Esophagus muscularis mucosa (tissue), 4 donors: ENCODE measurements around the gene NRCAM. TPM values are rescaled to one million over a fixed set of nuclear protein-coding genes. Genes with fewer than 3 reads are reported as not detected.
"Not testable (repeated sequence)": the region's sequence is repeated elsewhere in the genome, so short reads cannot be mapped to it uniquely, and the experiment has no call there.

ENCODE experiments used
- DNase-seq: peaks from one replicate; pipeline ENCODE4 v3.0.0-alpha.2; 2017; ENCODE audit errors: extremely low spot score
- H3K27ac ChIP-seq, 4 donors: fragments of 200-600 bp; sonication (generic); replicated peaks in 1 of 4; 1 replicate in 3 of 4; 2 replicates in 1 of 4; pipeline ENCODE4 v1.5.1; 2016 to 2019; ENCODE audit warnings: mild to moderate bottlenecking in 1 of 4
- H3K27me3 ChIP-seq, 4 donors: fragments of 200-600 bp; sonication (generic); one replicate each; pipeline versions ENCODE4 v1.5.1 to v1.6.0; 2016 to 2019
- H3K36me3 ChIP-seq, 4 donors: fragments of 200-600 bp; sonication (generic); one replicate each; pipeline ENCODE4 v1.5.1; 2016 to 2019
- H3K4me1 ChIP-seq, 4 donors: fragments of 200-600 bp; sonication (generic); one replicate each; pipeline ENCODE4 v1.5.1; 2016 to 2019
- H3K4me3 ChIP-seq, 4 donors: fragments of 200-600 bp; sonication (generic); 1 replicate in 2 of 4; 2 replicates in 2 of 4; pipeline ENCODE4 v1.5.1; 2016 to 2019; ENCODE audit warnings: mild to moderate bottlenecking in 4 of 4, moderate library complexity in 1 of 4
- H3K9me3 ChIP-seq, 4 donors: fragments of 200-600 bp; sonication (generic); 1 replicate in 3 of 4; 2 replicates in 1 of 4; pipeline ENCODE4 v1.5.1; 2016 to 2019
- CTCF ChIP-seq, 3 experiments: fragments of 200-600 bp in 2 of 3; fragments of 450-650 bp in 1 of 3; sonication (generic) in 2 of 3; IDR thresholded peaks; one replicate each; pipeline ENCODE4 v1.5.1; 2017 to 2019; ENCODE audit warnings: antibody characterized with exemption in 3 of 3, mild to moderate bottlenecking in 2 of 3, moderate library complexity in 1 of 3
- EP300 ChIP-seq: sonication (generic); formaldehyde crosslinking; IDR thresholded peaks from one replicate; pipeline ENCODE4 v1.6.1; 2017; ENCODE audit warnings: antibody characterized with exemption
- POLR2A ChIP-seq: fragments of 450-650 bp; IDR thresholded peaks from one replicate; pipeline ENCODE4 v1.6.1; 2017; ENCODE audit warnings: antibody characterized with exemption, moderate library complexity, mild to moderate bottlenecking, low read depth
- POLR2AphosphoS5 ChIP-seq, 2 donors: sonication (generic); formaldehyde crosslinking; IDR thresholded peaks; one replicate each; pipeline ENCODE4 v1.6.1; 2017; ENCODE audit warnings: antibody characterized with exemption in 2 of 2
- WGBS: methylation state at CpG from one replicate; pipeline ENCODE4 v1.1.5; 2018; 5-methylcytosine and 5-hydroxymethylcytosine counted together
- intact Hi-C: fragments of 100-400 bp; cut with DNase I; formaldehyde crosslinking; loops from one replicate; pipeline ENCODE4 v1.15.1; 2023
- total RNA-seq, 4 donors: library from RNA; depleted of rRNA; stranded (reverse); fragments of >200 nt; gene quantifications; one replicate each; pipeline versions ENCODE4 v1.1.0 to v1.2.1, GENCODE V29; 2016

Gene NRCAM
- total RNA-seq, 4 donors from 2014 or later, result 2.9 to 5.2 (median 3.3) TPM

- intact Hi-C loops, result no loop called here
- no peaks in the 10 kb centered on the region for H3K9me3 ChIP-seq
- WGBS, result 56% methylated on average over 2 of the region's 2 CpGs
- TF ChIP-seq POLR2A (no peak), POLR2AphosphoS5 (IDR thresholded peaks at IDR 0.05) (no peak), EP300 (no peak), CTCF (IDR thresholded peaks at IDR 0.05) (no peak)
- H3K4me3 ChIP-seq, result no peak overlapping the region
- no peaks in the 10 kb centered on the region for H3K4me1 ChIP-seq
- H3K36me3 ChIP-seq, result peaks cover 0 to 13% (median 3%) of the 10 kb centered on the region in 4 donors
- no peak overlapping the region for H3K27ac ChIP-seq
- DNase-seq, result no peak
- H3K27me3 ChIP-seq, result no peaks in the 10 kb centered on the region
Observed at GRCh38 chr7:108467391-108467790, 11.2 kb upstream of the NRCAM start.

DNA sequence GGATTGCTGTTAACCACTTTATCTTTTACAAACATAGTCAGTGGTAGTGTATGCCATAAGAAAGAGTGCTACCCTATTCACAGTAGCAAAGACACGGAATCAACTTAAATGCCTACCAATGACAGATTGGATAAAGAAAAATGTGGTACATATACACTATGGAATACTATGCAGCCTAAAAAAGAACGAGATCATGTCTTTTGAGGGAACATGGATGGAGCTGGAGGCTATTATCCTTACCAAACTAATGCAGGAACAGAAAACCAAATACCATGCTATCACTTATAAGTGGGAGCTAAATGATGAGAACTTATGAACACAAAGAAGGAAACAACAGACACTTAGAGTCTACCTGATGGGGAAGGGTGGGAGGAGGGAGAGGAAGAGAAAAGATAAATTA lies 10.1 kb upstream of the NRCAM start:
- H3K4me3 ChIP-seq, H3K36me3 ChIP-seq, H3K27ac ChIP-seq, H3K4me1 ChIP-seq, H3K27me3 ChIP-seq, intact Hi-C loops, H3K9me3 ChIP-seq, DNase-seq: not testable (repeated sequence)
- 93% methylated on average over 2 of the region's 2 CpGs for WGBS

DNA sequence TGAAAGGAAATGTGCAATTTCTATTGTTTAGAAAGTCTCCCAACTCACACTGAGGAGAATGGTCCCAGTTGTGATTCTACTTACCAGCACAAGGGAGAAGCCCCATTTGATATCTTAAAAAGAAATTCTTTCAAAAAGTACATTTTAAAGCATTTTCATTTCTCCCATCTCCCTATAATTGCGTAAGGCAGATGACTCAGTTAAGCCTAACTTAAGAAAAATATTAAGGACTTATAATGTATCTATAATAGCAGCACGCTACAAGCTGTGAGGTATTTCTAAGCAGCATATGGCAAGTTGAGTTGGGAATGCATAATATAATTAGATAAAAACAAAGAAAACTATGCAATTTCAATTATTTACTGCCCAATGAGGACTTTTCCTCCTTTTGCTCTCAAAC lies 8.5 kb upstream of the NRCAM start:
- H3K9me3 ChIP-seq, result no peaks in the 10 kb centered on the region
- 88% methylated on average over 2 of the region's 2 CpGs for WGBS
- H3K27me3 ChIP-seq, result no peaks in the 10 kb centered on the region
- no peak overlapping the region for H3K4me3 ChIP-seq
- H3K4me1 ChIP-seq, result no peaks in the 10 kb centered on the region
- DNase-seq, result no peak
- no peak overlapping the region for H3K27ac ChIP-seq
- no peak for TF ChIP-seq POLR2AphosphoS5 (IDR thresholded peaks at IDR 0.05)
- no peak for TF ChIP-seq EP300
- TF ChIP-seq CTCF (IDR thresholded peaks at IDR 0.05), result no peak
- no peak for TF ChIP-seq POLR2A
- intact Hi-C loops, result no loop called here
- no peaks in the 10 kb centered on the region for H3K36me3 ChIP-seq

DNA sequence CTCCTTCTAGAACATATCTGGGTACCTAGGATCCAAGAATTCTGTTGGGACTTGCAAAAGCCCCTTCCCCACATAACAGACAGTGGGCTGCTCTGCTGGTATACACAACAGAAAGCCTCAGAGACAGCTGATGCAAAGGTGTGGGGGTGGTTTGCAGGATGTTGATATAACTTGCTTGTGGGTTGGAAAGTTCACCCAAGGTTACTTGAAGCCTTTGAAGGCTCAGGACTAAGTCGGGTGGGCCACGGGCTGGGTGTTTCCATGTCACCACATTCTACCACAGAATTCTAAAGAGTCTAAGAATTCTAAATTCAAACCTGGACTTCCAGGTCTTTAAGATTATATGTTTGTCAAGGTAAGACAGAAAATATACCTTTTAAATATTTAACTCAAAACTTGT lies 7.4 kb upstream of the NRCAM start:
- no peak for DNase-seq
- 49% methylated on average over 2 of the region's 2 CpGs for whole genome bisulfite sequencing
- H3K27me3 ChIP-seq, result peaks cover 0 to 11% (median under 1%) of the 10 kb centered on the region in 4 donors
- H3K9me3 ChIP-seq, result no peaks in the 10 kb centered on the region
- no peak overlapping the region for H3K27ac ChIP-seq
- TF ChIP-seq CTCF (IDR thresholded peaks at IDR 0.05) (no peak), POLR2A (no peak), POLR2AphosphoS5 (IDR thresholded peaks at IDR 0.05) (no peak), EP300 (no peak)
- intact Hi-C loops, result no loop called here
- no peaks in the 10 kb centered on the region for H3K36me3 ChIP-seq
- H3K4me3 ChIP-seq, result no peak overlapping the region
- no peaks in the 10 kb centered on the region for H3K4me1 ChIP-seq

- H3K4me1 ChIP-seq, result peaks cover 0 to 6% (median 2%) of the 10 kb centered on the region in 4 donors
- H3K36me3 ChIP-seq, result no peaks in the 10 kb centered on the region
- H3K27me3 ChIP-seq, result peaks cover 0 to 29% (median 11%) of the 10 kb centered on the region in 4 donors
- intact Hi-C loops, result no loop called here
- no peak overlapping the region for H3K4me3 ChIP-seq
- 81% methylated on average over 3 of the region's 3 CpGs for WGBS
- no peak for TF ChIP-seq POLR2AphosphoS5 (IDR thresholded peaks at IDR 0.05)
- TF ChIP-seq EP300, result no peak
- no peak for TF ChIP-seq POLR2A
- no peak for TF ChIP-seq CTCF (IDR thresholded peaks at IDR 0.05)
- H3K27ac ChIP-seq, result no peak overlapping the region
- H3K9me3 ChIP-seq, result no peaks in the 10 kb centered on the region
- DNase-seq, result no peak
Observed at GRCh38 chr7:108461840-108462239, 5.6 kb upstream of the NRCAM start.
